CD14-positive monocyte (primary cell): ENCODE measurements around the gene RFC2. TPM values are rescaled to one million over a fixed set of nuclear protein-coding genes. Genes with fewer than 3 reads are reported as not detected.
A peak's percentile ranks its signal among the peaks of the same experiment; 100 is the strongest.

Experiments
- DNase-seq, 3 donors: peaks; one replicate each; pipeline ENCODE4 v3.0.0-alpha.2; 2011 to 2022
- H2AFZ ChIP-seq: 2 replicates; pipeline ENCODE4 v1.6.0; 2012; ENCODE audit warnings: mild to moderate bottlenecking, low read depth, low read length, inconsistent platforms; ENCODE audit not compliant: insufficient read depth, poor library complexity, severe bottlenecking
- H3K27ac ChIP-seq, 2 donors: 1 replicate in 1 of 2; 2 replicates in 1 of 2; pipeline ENCODE4 v1.5.1; 2012 to 2013; ENCODE audit warnings: low read length in 2 of 2, control low read depth in 1 of 2, inconsistent platforms in 1 of 2, low read depth in 1 of 2, mild to moderate bottlenecking in 1 of 2
- H3K27me3 ChIP-seq, 2 donors: one replicate each; pipeline versions ENCODE4 v1.6.0 to v1.6.1; 2011 to 2013; ENCODE audit warnings: low read length in 2 of 2; ENCODE audit not compliant: control insufficient read depth in 2 of 2, insufficient read depth in 2 of 2
- H3K36me3 ChIP-seq, 2 donors: replicated peaks in 1 of 2; 1 replicate in 1 of 2; 2 replicates in 1 of 2; pipeline versions ENCODE4 v1.5.1 to v1.6.1; 2012 to 2013; ENCODE audit warnings: low read length in 2 of 2, control low read depth in 1 of 2, inconsistent platforms in 1 of 2, mild to moderate bottlenecking in 1 of 2; ENCODE audit not compliant: insufficient read depth in 2 of 2, control insufficient read depth in 1 of 2
- H3K4me1 ChIP-seq, 2 donors: 1 replicate in 1 of 2; 2 replicates in 1 of 2; pipeline versions ENCODE4 v1.5.1 to v1.6.1; 2012 to 2013; ENCODE audit warnings: low read length in 2 of 2, control low read depth in 1 of 2, inconsistent platforms in 1 of 2, mild to moderate bottlenecking in 1 of 2, moderate library complexity in 1 of 2; ENCODE audit not compliant: insufficient read depth in 2 of 2, control insufficient read depth in 1 of 2
- H3K4me2 ChIP-seq: replicated peaks from 2 replicates; pipeline ENCODE3; 2012; ENCODE audit warnings: low read length, moderate library complexity, mild to moderate bottlenecking; ENCODE audit not compliant: poor library complexity, severe bottlenecking; ENCODE audit errors: extremely low read depth
- H3K4me3 ChIP-seq, 3 experiments: fragments of 200-600 bp in 1 of 3; sonication (generic) in 1 of 3; replicated peaks in 1 of 3; 1 replicate in 2 of 3; 2 replicates in 1 of 3; pipeline ENCODE4 v1.5.1; 2011 to 2013; ENCODE audit warnings: low read length in 3 of 3, mild to moderate bottlenecking in 3 of 3, control low read depth in 2 of 3, low read depth in 2 of 3, inconsistent platforms in 1 of 3, moderate library complexity in 1 of 3
- H3K79me2 ChIP-seq: 2 replicates; pipeline ENCODE4 v1.6.0; 2012; ENCODE audit warnings: mild to moderate bottlenecking, control low read depth, inconsistent platforms, low read length, moderate library complexity; ENCODE audit not compliant: insufficient read depth
- H3K9ac ChIP-seq: 2 replicates; pipeline ENCODE4 v1.6.0; 2017; ENCODE audit warnings: low read length, mild to moderate bottlenecking; ENCODE audit not compliant: insufficient read depth, poor library complexity, severe bottlenecking
- H3K9me3 ChIP-seq, 2 donors: replicated peaks in 1 of 2; 1 replicate in 1 of 2; 2 replicates in 1 of 2; pipeline versions ENCODE4 v1.5.1 to v1.6.1; 2012 to 2013; ENCODE audit warnings: low read length in 2 of 2, control low read depth in 1 of 2; ENCODE audit not compliant: control insufficient read depth in 1 of 2, insufficient read depth in 1 of 2
- H4K20me1 ChIP-seq: 2 replicates; pipeline ENCODE4 v1.6.0; 2012; ENCODE audit warnings: mild to moderate bottlenecking, low read length, control low read depth, moderate library complexity; ENCODE audit not compliant: insufficient read depth
- H3K27ac Mint-ChIP-seq, 7 donors: one replicate each; pipeline ENCODE4 v1.8.0; 2020; ENCODE audit warnings: mild to moderate bottlenecking in 7 of 7, mixed read lengths in 7 of 7, moderate library complexity in 6 of 7, inconsistent platforms in 2 of 7
- H3K27me3 Mint-ChIP-seq, 3 donors: one replicate each; pipeline ENCODE4 v1.8.0; 2021 to 2022; ENCODE audit warnings: low read depth in 3 of 3, mild to moderate bottlenecking in 3 of 3, mixed read lengths in 3 of 3, moderate library complexity in 3 of 3, inconsistent platforms in 1 of 3
- H3K36me3 Mint-ChIP-seq, 2 donors: one replicate each; pipeline ENCODE4 v1.8.0; 2020; ENCODE audit warnings: mixed read lengths in 2 of 2, inconsistent platforms in 1 of 2, mild to moderate bottlenecking in 1 of 2
- H3K4me1 Mint-ChIP-seq: one replicate; pipeline ENCODE4 v1.8.0; 2020; ENCODE audit warnings: mild to moderate bottlenecking, mixed read lengths
- H3K4me3 Mint-ChIP-seq, 2 donors: one replicate each; pipeline ENCODE4 v1.8.0; 2020; ENCODE audit warnings: mild to moderate bottlenecking in 2 of 2, mixed read lengths in 2 of 2, moderate library complexity in 1 of 2
- H3K9me3 Mint-ChIP-seq, 7 donors: one replicate each; pipeline ENCODE4 v1.8.0; 2020 to 2022; ENCODE audit warnings: mixed read lengths in 7 of 7, mild to moderate bottlenecking in 6 of 7, moderate library complexity in 6 of 7, inconsistent platforms in 2 of 7
- CTCF ChIP-seq: fragments of 200-600 bp; IDR thresholded peaks from one replicate; pipeline ENCODE4 v1.8.0; 2022; ENCODE audit warnings: antibody characterized with exemption, mild to moderate bottlenecking
- WGBS: methylation state at CpG from one replicate; pipeline ENCODE4 v1.1.5; 2013; ENCODE audit warnings: missing lambda C conversion rate; ENCODE audit not compliant: insufficient coverage; 5-methylcytosine and 5-hydroxymethylcytosine counted together
- intact Hi-C, 2 donors: fragments of 100-400 bp; cut with micrococcal nuclease; formaldehyde crosslinking; loops; one replicate each; pipeline versions ENCODE4 v1.15.0 to v1.15.1; 2023
- polyA plus RNA-seq, 3 donors: library from polyadenylated mRNA; depleted of rRNA in 1 of 3; unstranded in 2 of 3; stranded (reverse) in 1 of 3; fragments of 300-500 nt in 2 of 3; fragments of >200 nt in 1 of 3; fragmentation: Illumina TruSeq in 2 of 3; gene quantifications; 1 replicate in 2 of 3; 2 replicates in 1 of 3; pipeline ENCODE4 v1.2.3, GENCODE V29; 2012 to 2021

RFC2 gene
- polyA plus RNA-seq, 3 donors = 12.8 to 42.1 (median 33.5) TPM

- no peaks in the 10 kb centered on the region for H4K20me1 ChIP-seq
- H3K4me3 ChIP-seq = no peak overlapping the region
- H3K27me3 ChIP-seq = no peaks in the 10 kb centered on the region
- Mint-ChIP-seq H3K36me3 (peaks cover 41 to 67% of the 10 kb centered on the region in 2 donors), H3K27ac (no peak overlapping the region), H3K9me3 (peaks cover 0 to 2% (median 0%) of the 10 kb centered on the region in 7 donors), H3K27me3 (no peaks in the 10 kb centered on the region), H3K4me1 (peaks cover 31% of the 10 kb centered on the region), H3K4me3 (no peak overlapping the region)
- H3K9me3 ChIP-seq = no peaks in the 10 kb centered on the region
- H3K36me3 ChIP-seq = peaks cover 25 to 60% of the 10 kb centered on the region in 2 donors
- DNase-seq = no peak
- intact Hi-C loops = no loop called here
- H3K9ac ChIP-seq = no peak overlapping the region
- peaks cover 28 to 34% of the 10 kb centered on the region in 2 donors for H3K4me1 ChIP-seq
- 88% methylated on average over 4 of the region's 13 CpGs for WGBS
- no peak overlapping the region for H3K27ac ChIP-seq
- no peak overlapping the region for H2AFZ ChIP-seq
- H3K79me2 ChIP-seq = no peaks in the 10 kb centered on the region
- no peak overlapping the region for H3K4me2 ChIP-seq
- no peak for TF ChIP-seq CTCF
Observed at GRCh38 chr7:74233655-74234285, 20.4 kb downstream of the RFC2 start.

GRCh38 chr7:74231232-74231590, 23.0 kb downstream of the RFC2 start:
- DNase-seq = peak in 1 of 3 donors; percentile 27
- Mint-ChIP-seq H3K27ac (peak overlapping the region; percentile 86 to 95 (median 93)), H3K4me1 (peaks cover 49% of the 10 kb centered on the region), H3K36me3 (peaks cover 26 to 59% of the 10 kb centered on the region in 2 donors), H3K9me3 (peaks cover 0 to 6% (median 0%) of the 10 kb centered on the region in 7 donors), H3K27me3 (peaks cover 0 to 2% (median 0%) of the 10 kb centered on the region in 3 donors), H3K4me3 (peak overlapping the region in 1 of 2 donors; percentile 48)
- Histone ChIP-seq H3K9ac (no peak overlapping the region), H3K4me3 (no peak overlapping the region), H2AFZ (no peak overlapping the region), H3K4me2 (no peak overlapping the region), H3K9me3 (no peaks in the 10 kb centered on the region), H3K27me3 (no peaks in the 10 kb centered on the region), H4K20me1 (no peaks in the 10 kb centered on the region), H3K79me2 (peaks cover 6% of the 10 kb centered on the region), H3K4me1 (peaks cover 49 to 55% of the 10 kb centered on the region in 2 donors), H3K36me3 (peaks cover 12 to 35% of the 10 kb centered on the region in 2 donors), H3K27ac (peak overlapping the region; percentile 73 to 82)
- no peak for TF ChIP-seq CTCF
- WGBS = 55% methylated on average over 6 of the region's 12 CpGs
- intact Hi-C loops = loop anchor here in 1 of 2 donors (2.0 kb wide), 1 partner anchor 14 kb away; no protein-coding TSS in a partner anchor
